NCI-H1105 treated with DMSO at 0.1 percent for 48 hours (cell line): ENCODE data around the gene NBPF14.
"Not testable (repeated sequence)": the region's sequence is repeated elsewhere in the genome, so short reads cannot be mapped to it uniquely, and the experiment has no call there.

Source experiments
- DNase-seq: peaks from one replicate; lab custom pipeline; 2025; lab: John Stamatoyannopoulos, UW

Gene NBPF14

GRCh38 chr1:148595911-148596310 is at the start of gene NBPF14:
TSS of gene NBPF14 (minus strand) at chr1:148596011. CDS start at chr1:148595717, 294 bp downstream.
- not testable (repeated sequence) for DNase-seq

GRCh38 chr1:148625451-148625850 is 29.6 kb upstream of the NBPF14 start:
- not testable (repeated sequence) for DNase-seq

GRCh38 chr1:148618216-148618615 is 22.4 kb upstream of the NBPF14 start:
- not testable (repeated sequence) for DNase-seq

- DNase-seq, result not testable (repeated sequence)
Measured at GRCh38 chr1:148605266-148605665, 9.5 kb upstream of the NBPF14 start.

- DNase-seq, result not testable (repeated sequence)
Measured at GRCh38 chr1:148595360-148595759, 451 bp downstream of the NBPF14 start.

GRCh38 chr1:148591098-148591497 is 4.7 kb downstream of the NBPF14 start:
- DNase-seq, result not testable (repeated sequence)

- DNase-seq, result not testable (repeated sequence)
Measured at GRCh38 chr1:148532158-148532557, 63.7 kb downstream of the NBPF14 start.

- peak; percentile 62 for DNase-seq
Measured at GRCh38 chr1:148529101-148529567, 66.7 kb downstream of the NBPF14 start.

- DNase-seq, result not testable (repeated sequence)
Measured at GRCh38 chr1:148528591-148528990, 67.2 kb downstream of the NBPF14 start.

GRCh38 chr1:148526587-148526986 is 69.2 kb downstream of the NBPF14 start:
- not testable (repeated sequence) for DNase-seq

- DNase-seq, result not testable (repeated sequence)
Measured at GRCh38 chr1:148523205-148524144, 72.3 kb downstream of the NBPF14 start.

GRCh38 chr1:148522561-148523204 is 73.1 kb downstream of the NBPF14 start:
- peak; percentile 94 for DNase-seq

GRCh38 chr1:148522072-148522471 is 73.7 kb downstream of the NBPF14 start:
- DNase-seq, result peak; percentile 76

- not testable (repeated sequence) for DNase-seq
Measured at GRCh38 chr1:148514310-148514709, 81.5 kb downstream of the NBPF14 start.

- DNase-seq, result not testable (repeated sequence)
Measured at GRCh38 chr1:148512571-148513184, 83.1 kb downstream of the NBPF14 start.

GRCh38 chr1:148493933-148494332 is 101.9 kb downstream of the NBPF14 start:
- DNase-seq, result not testable (repeated sequence)

GRCh38 chr1:148483029-148483428 is 112.8 kb downstream of the NBPF14 start, which contains the start of gene PPIAL4G:
TSS of gene PPIAL4G (minus strand) at chr1:148483302. CDS start at chr1:148483252, 50 bp downstream.
- DNase-seq, result not testable (repeated sequence)
